Measurements from ENCODE around the gene ARX.

ARX gene

DNA sequence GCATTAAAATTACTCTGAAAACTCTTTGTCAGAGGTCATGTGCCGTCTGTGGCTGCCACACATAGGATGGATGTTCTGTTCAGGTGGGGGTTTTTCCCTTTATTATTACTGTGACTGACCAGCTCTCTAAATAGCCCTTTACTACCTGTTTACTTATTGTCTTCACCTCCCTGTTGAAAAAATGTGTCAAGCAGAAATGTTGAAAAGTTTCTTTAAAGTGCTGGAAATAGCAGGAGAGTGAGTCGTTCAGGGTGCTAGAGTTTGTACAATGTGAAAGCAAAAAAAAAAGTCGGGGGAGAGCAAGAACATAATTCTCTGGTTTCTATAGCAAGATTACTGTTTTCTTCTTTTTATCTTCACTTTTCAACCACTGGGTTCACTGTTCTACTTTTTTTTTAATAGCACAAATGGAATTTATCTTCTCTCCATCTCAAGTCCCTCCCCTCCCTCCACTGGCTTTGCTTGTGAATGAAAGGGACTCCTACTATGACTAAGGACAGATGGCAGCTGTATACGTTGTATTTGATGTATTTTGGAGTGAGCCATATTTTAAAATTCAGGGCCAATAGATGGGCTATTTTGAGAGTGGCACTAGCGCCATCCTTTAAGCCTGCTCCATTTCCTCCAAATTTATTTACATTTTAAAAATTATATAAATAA lies 33.3 kb downstream of the ARX start:
- TF ChIP-seq, protein P1, sequence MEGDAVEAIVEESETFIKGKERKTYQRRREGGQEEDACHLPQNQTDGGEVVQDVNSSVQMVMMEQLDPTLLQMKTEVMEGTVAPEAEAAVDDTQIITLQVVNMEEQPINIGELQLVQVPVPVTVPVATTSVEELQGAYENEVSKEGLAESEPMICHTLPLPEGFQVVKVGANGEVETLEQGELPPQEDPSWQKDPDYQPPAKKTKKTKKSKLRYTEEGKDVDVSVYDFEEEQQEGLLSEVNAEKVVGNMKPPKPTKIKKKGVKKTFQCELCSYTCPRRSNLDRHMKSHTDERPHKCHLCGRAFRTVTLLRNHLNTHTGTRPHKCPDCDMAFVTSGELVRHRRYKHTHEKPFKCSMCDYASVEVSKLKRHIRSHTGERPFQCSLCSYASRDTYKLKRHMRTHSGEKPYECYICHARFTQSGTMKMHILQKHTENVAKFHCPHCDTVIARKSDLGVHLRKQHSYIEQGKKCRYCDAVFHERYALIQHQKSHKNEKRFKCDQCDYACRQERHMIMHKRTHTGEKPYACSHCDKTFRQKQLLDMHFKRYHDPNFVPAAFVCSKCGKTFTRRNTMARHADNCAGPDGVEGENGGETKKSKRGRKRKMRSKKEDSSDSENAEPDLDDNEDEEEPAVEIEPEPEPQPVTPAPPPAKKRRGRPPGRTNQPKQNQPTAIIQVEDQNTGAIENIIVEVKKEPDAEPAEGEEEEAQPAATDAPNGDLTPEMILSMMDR (IDR thresholded peaks at IDR 0.05; ENCODE audit: extremely low read depth, missing control alignments) = no peak
- DNase-seq (ENCODE audit: low spot score) = no peak

DNA sequence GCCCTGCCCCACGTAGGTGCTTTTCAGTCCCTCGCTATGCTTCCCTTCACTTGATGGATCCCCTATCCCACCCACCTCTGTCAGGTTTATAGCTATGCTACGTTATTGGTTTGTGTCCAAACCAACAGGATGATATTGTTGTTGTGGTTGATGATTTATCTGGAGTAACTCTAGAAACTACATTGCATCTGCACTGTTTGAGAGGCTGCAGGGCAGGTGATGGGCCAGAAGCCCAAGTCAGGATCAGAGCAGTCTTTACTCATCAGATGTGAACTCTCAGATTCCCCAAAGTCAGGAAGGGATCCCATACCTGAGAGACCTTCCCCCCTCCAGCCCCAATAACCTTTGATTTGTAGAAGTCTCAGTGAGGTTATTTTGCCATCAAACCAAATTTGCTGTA lies 34.7 kb downstream of the ARX start:
- DNase-seq (ENCODE audit: low spot score) = no peak
- TF ChIP-seq, protein P1 (IDR thresholded peaks at IDR 0.05; ENCODE audit: extremely low read depth, missing control alignments) = no peak

DNA sequence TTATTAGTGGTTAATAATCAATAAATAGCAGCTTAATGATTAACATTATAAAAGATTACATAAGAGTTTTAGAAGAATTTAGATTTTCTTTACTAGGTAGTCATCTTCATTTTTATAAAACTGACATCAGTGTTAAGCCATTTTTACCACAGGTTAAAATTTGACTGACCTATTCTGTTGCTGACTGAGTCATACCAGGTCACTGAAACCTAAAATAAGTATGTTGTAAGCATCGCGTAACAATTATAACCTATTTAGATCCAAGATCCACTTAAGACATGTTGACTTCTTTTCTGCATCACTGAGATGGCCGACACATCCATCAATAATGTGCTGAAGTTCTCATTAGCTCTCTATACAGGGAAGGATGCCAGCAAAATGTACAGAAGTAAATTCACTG lies 36.7 kb downstream of the ARX start:
- no peak for DNase-seq (ENCODE audit: low spot score)
- TF ChIP-seq, protein P1 (IDR thresholded peaks at IDR 0.05; ENCODE audit: extremely low read depth, missing control alignments) = no peak

DNA sequence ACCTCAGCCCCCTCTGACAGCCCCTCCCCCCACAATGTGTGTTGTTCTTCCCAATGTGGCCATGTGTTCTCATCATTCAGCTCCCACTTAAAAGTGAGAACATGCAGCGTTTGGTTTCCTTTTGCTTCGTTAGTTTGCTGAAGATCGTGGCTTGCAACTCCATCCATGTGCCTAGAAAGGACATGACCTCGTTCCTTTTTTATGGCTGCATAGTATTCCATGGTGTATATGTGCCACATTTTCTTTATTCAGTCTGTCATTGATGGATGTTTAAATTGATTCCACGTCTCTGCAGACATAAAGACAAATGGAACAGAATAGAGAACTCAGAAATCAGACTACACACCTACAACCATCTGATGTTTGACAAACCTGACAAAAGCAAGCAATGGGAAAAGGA lies 46.0 kb downstream of the ARX start:
- no peak for DNase-seq (ENCODE audit: low spot score)
- TF ChIP-seq, protein P1 (IDR thresholded peaks at IDR 0.05; ENCODE audit: extremely low read depth, missing control alignments) = no peak

DNA sequence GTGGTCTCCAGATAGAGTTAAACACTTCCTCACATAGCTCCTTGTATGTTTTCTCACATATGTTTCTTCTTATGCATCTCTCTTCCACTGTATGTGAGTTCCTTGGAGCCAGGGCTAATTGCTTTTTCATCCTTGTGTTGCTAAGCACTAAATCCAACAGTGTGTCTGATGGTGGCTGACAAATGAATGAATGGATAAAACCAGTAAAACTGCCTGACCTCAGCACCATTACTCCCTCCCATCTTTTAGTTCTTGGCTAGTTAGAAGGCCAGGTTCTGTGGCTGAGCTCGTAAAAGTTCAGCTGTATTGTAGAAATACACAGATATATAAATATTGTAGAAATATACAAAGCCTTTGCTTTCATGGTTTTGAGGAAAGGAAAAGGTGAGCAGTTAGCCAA lies 50.4 kb downstream of the ARX start:
- TF ChIP-seq, protein P1 (IDR thresholded peaks at IDR 0.05; ENCODE audit: extremely low read depth, missing control alignments) = no peak
- no peak for DNase-seq (ENCODE audit: low spot score)

DNA sequence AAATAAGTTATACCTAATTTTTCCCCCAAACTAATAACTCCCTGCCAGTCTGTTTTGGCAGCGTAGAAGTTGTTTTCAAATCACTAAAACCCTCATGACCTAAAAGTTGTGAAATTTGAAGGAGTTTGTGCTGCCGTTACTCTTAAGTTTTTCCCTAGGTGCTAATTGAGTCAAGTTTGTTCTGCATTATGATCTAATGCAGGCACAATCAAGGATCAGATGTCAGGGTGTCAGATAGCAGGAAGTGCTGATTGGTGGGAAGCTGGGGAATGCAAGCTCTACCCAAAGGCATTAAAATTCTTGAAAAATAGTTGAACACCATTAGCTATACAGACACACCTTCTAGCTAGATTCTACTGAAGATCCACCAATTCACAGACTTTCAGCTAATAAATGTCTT lies 51.9 kb downstream of the ARX start:
- TF ChIP-seq, protein P1 (IDR thresholded peaks at IDR 0.05; ENCODE audit: extremely low read depth, missing control alignments) = no peak
- no peak for DNase-seq (ENCODE audit: low spot score)

DNA sequence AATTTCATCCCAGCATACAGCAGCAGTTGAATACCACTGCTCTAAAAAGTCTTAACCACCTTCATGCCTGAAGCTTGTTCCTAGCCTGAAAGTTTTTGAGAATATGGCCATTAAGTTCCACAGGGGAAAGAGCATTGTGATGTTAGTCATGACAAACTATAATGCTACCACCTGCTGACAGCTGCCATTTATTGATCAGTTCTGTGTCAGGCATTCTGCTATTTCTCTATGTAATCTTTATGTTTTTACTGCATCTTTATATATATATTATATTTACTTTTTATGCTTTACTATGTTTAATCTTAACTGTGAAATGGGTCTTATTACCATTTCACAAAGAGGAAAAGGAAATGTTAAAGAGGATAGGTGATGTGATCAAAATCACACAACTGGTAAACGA lies 54.0 kb downstream of the ARX start:
- TF ChIP-seq, protein P1 (IDR thresholded peaks at IDR 0.05; ENCODE audit: extremely low read depth, missing control alignments) = no peak
- no peak for DNase-seq (ENCODE audit: low spot score)

All from GM20000 (cell line).